PC-3 (cell line): ENCODE measurements around the gene RETN.

Experiments
- EZH2 ChIP-seq: fragments of 300-600 bp; sonication (generic); IDR thresholded peaks from one replicate; pipeline ENCODE4 v1.6.1; 2017; ENCODE audit warnings: antibody characterized with exemption, mild to moderate bottlenecking, low read length; ENCODE audit not compliant: unreplicated experiment
- EZH2phosphoT487 ChIP-seq: fragments of 300-600 bp; sonication (generic); IDR thresholded peaks from 2 replicates; pipeline ENCODE4 v1.6.1; 2018; ENCODE audit warnings: mild to moderate bottlenecking, antibody characterized with exemption, low read length, borderline replicate concordance
- TF ChIP-seq, protein P1 (sequence below): fragments of 300-600 bp; sonication (generic); conservative IDR thresholded peaks from 2 replicates; pipeline ENCODE4 v1.5.1; 2017; ENCODE audit warnings: antibody characterized with exemption, low read depth, mild to moderate bottlenecking, low read length

DNA sequence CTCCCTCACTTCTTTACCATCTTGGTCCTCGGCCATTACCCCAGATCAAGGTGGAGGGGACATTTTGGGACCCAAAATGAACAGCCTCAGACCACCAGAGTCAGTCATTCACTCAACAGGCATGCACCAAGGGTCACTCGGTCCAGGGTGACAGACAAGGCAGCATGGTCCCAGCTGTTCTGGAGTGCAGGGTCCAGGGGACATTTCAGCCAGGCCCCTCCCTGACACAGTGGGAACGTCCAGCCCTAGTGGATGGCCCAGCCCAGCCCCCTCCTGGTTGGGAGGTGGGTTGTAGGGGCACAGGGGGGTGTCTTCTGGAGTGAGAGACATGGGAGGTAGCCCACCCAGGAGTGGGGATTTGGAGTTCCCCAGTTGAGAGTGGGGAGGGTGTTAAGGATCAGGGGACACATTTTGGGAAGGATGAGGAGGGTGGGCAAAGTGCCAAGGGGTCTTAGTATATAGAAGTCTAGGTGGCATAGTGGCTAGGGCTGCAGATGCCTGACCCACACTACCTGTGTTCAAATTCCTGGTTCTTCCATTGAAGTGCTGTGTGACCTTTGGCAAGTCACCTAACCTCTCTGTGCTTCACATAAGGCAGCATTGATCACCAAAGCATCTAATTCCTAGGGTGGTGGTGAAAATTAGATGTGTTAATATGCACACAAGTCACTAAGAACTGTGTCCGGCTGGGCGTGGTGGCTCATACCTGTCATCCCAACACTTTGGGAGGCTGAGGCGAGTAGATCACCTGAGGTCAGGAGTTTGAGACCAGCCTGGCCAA is 35.6 kb downstream of the RETN start:
- TF ChIP-seq, protein P1, sequence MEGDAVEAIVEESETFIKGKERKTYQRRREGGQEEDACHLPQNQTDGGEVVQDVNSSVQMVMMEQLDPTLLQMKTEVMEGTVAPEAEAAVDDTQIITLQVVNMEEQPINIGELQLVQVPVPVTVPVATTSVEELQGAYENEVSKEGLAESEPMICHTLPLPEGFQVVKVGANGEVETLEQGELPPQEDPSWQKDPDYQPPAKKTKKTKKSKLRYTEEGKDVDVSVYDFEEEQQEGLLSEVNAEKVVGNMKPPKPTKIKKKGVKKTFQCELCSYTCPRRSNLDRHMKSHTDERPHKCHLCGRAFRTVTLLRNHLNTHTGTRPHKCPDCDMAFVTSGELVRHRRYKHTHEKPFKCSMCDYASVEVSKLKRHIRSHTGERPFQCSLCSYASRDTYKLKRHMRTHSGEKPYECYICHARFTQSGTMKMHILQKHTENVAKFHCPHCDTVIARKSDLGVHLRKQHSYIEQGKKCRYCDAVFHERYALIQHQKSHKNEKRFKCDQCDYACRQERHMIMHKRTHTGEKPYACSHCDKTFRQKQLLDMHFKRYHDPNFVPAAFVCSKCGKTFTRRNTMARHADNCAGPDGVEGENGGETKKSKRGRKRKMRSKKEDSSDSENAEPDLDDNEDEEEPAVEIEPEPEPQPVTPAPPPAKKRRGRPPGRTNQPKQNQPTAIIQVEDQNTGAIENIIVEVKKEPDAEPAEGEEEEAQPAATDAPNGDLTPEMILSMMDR: no peak
- no peak for TF ChIP-seq EZH2phosphoT487
- TF ChIP-seq EZH2: no peak
